HepG2 (cell line): Measurements from ENCODE around the gene TP63.

Experiments
- ZNF143 ChIP-seq: sonication (generic); formaldehyde crosslinking; IDR thresholded peaks from 2 replicates; pipeline ENCODE4 v1.4.0; 2020; ENCODE audit warnings: missing genetic modification reagents
- TF ChIP-seq, protein P1 (sequence below): sonication (generic); formaldehyde crosslinking; IDR thresholded peaks from 2 replicates; pipeline ENCODE4 v1.5.0; 2020; ENCODE audit warnings: missing genetic modification reagents

DNA sequence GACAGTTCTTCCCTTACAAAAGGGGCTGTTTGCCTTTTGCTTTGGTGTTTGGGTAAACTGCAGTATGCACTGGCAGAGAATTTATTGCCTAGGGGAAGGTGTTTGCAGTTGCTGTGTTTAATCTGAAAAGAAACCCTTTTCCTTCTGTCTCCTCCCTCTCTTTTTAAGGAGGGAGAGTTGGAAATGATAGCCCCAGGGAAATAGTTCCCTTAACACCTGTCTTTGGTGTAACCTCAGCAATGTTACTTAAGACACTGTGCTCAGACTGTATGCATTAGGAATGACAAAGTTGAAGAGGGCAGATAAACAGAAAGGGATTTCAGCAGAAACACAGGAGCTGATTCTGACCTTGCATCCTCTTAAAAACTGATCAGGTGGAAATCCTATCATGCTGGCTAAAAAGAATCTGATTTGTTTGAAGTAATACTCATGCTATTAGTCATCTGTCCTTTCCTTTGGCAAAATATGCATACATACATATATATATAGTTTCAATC, 125.4 kb downstream of the TP63 start:
- TF ChIP-seq, protein P1, sequence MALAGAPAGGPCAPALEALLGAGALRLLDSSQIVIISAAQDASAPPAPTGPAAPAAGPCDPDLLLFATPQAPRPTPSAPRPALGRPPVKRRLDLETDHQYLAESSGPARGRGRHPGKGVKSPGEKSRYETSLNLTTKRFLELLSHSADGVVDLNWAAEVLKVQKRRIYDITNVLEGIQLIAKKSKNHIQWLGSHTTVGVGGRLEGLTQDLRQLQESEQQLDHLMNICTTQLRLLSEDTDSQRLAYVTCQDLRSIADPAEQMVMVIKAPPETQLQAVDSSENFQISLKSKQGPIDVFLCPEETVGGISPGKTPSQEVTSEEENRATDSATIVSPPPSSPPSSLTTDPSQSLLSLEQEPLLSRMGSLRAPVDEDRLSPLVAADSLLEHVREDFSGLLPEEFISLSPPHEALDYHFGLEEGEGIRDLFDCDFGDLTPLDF (CRISPR knock-in tag), result no peak
- TF ChIP-seq ZNF143 (CRISPR knock-in tag), result no peak
